Inflammatory macrophage treated with lipopolysaccharide for 4 hours (primary cell): ENCODE data around the gene RABAC1.

ENCODE experiments used
- DNase-seq: peaks from one replicate; pipeline ENCODE4 v3.0.0-alpha.2; 2020

The RABAC1 gene

GRCh38 chr19:41987141-41987860, 28.2 kb upstream of the RABAC1 start:
- no peak for DNase-seq

- DNase-seq, result no peak
Measured at GRCh38 chr19:41984961-41985360, 25.8 kb upstream of the RABAC1 start.

GRCh38 chr19:41981724-41982123, 22.6 kb upstream of the RABAC1 start:
- DNase-seq, result no peak

- DNase-seq, result no peak
Measured at GRCh38 chr19:41978470-41978869, 19.3 kb upstream of the RABAC1 start.

GRCh38 chr19:41977916-41978315, 18.8 kb upstream of the RABAC1 start:
- DNase-seq, result no peak

- no peak for DNase-seq
Measured at GRCh38 chr19:41974652-41975051, 15.5 kb upstream of the RABAC1 start.

- DNase-seq, result no peak
Measured at GRCh38 chr19:41971363-41971762, 12.2 kb upstream of the RABAC1 start.

- no peak for DNase-seq
Measured at GRCh38 chr19:41969772-41970458, 10.8 kb upstream of the RABAC1 start.

- DNase-seq, result no peak
Measured at GRCh38 chr19:41968751-41969595, 9.9 kb upstream of the RABAC1 start.

- no peak for DNase-seq
Measured at GRCh38 chr19:41967054-41967783, 8.1 kb upstream of the RABAC1 start.

- DNase-seq, result no peak
Measured at GRCh38 chr19:41965106-41965505, 6.0 kb upstream of the RABAC1 start.

- no peak for DNase-seq
Measured at GRCh38 chr19:41960973-41961372, 1.9 kb upstream of the RABAC1 start.

- DNase-seq, result peak; percentile 74
Measured at GRCh38 chr19:41958367-41959055, 610 bp downstream of the RABAC1 start.

- peak; percentile 82 for DNase-seq
Measured at GRCh38 chr19:41957838-41958366, 1.2 kb downstream of the RABAC1 start.

GRCh38 chr19:41957161-41957837, 1.8 kb downstream of the RABAC1 start:
- DNase-seq, result no peak

GRCh38 chr19:41956621-41957020, 2.5 kb downstream of the RABAC1 start:
- no peak for DNase-seq

GRCh38 chr19:41955521-41955920, 3.6 kb downstream of the RABAC1 start:
- no peak for DNase-seq

GRCh38 chr19:41951686-41952172, 7.4 kb downstream of the RABAC1 start:
- peak; percentile 72 for DNase-seq

GRCh38 chr19:41947091-41947490, 12.0 kb downstream of the RABAC1 start:
- no peak for DNase-seq

GRCh38 chr19:41945135-41945766, 13.9 kb downstream of the RABAC1 start:
- DNase-seq, result no peak

- DNase-seq, result no peak
Measured at GRCh38 chr19:41944336-41944735, 14.8 kb downstream of the RABAC1 start.
